ENCODE data around the gene RAP1GDS1. TPM values are rescaled to one million over a fixed set of nuclear protein-coding genes. Genes with fewer than 3 reads are reported as not detected.
"Not testable (repeated sequence)": the region's sequence is repeated elsewhere in the genome, so short reads cannot be mapped to it uniquely, and the experiment has no call there.

Gene RAP1GDS1
- total RNA-seq, 3 donors from 2014 or later: 31.1 to 55.8 (median 33.8) TPM

GRCh38 chr4:98352396-98352795, 91.2 kb downstream of the RAP1GDS1 start:
- Histone ChIP-seq H3K4me3 (peak overlapping the region in 1 of 3 donors; percentile 17), H3K4me1 (no peaks in the 10 kb centered on the region), H3K36me3 (no peaks in the 10 kb centered on the region), H3K9me3 (peaks cover 0 to 4% of the 10 kb centered on the region in 2 donors), H3K27ac (no peak overlapping the region), H3K27me3 (no peaks in the 10 kb centered on the region)
- no peak for DNase-seq (ENCODE audit: low spot score in 2 of 2)
- TF ChIP-seq POLR2AphosphoS5 (IDR thresholded peaks at IDR 0.05) (no peak), CTCF (IDR thresholded peaks at IDR 0.05) (no peak), POLR2A (IDR thresholded peaks at IDR 0.05) (no peak)
- intact Hi-C loops (cut with DNase I; ENCODE audit: low total_unique reads): no loop called here

GRCh38 chr4:98352940-98353339, 91.8 kb downstream of the RAP1GDS1 start:
- TF ChIP-seq POLR2A (IDR thresholded peaks at IDR 0.05) (no peak), CTCF (IDR thresholded peaks at IDR 0.05) (no peak), POLR2AphosphoS5 (IDR thresholded peaks at IDR 0.05) (no peak)
- no peak overlapping the region for H3K27ac ChIP-seq
- intact Hi-C loops (cut with DNase I; ENCODE audit: low total_unique reads): no loop called here
- no peaks in the 10 kb centered on the region for H3K27me3 ChIP-seq
- H3K4me1 ChIP-seq: no peaks in the 10 kb centered on the region
- DNase-seq (ENCODE audit: low spot score in 2 of 2): no peak
- H3K4me3 ChIP-seq: peak overlapping the region in 1 of 3 donors; percentile 17
- H3K9me3 ChIP-seq: peaks cover 0 to 4% of the 10 kb centered on the region in 2 donors
- no peaks in the 10 kb centered on the region for H3K36me3 ChIP-seq

DNA sequence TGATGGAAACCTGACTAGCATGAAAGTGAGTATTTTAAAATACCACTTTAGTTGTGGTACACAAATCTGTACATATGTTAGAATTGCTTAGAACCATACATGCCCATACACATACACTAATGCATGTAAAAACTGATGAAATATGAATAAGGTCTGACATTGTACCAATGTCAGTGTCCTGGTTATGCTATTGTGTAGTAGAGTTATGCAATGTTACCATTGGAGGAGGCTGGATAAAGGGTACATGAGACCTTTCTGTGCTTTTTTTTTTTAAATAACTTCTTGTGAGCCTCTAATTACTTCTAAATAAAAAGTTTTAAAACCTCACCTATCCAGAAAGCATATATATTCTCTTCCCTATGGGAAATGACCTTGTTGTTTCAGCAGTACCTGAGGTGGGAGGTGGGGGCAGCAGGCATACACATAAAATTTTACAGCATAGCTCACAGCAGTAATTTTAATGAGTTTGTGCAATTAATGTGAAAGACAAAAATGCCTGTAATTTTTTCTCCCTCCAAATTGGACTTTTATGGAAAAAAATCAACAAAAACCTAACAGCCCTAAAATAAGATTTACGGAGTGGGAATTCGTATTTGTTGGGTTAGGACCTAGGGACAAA, 97.6 kb downstream of the RAP1GDS1 start:
- intact Hi-C loops (cut with DNase I; ENCODE audit: low total_unique reads): no loop called here
- Histone ChIP-seq H3K4me1 (no peaks in the 10 kb centered on the region), H3K27ac (no peak overlapping the region), H3K9me3 (no peaks in the 10 kb centered on the region), H3K36me3 (no peaks in the 10 kb centered on the region), H3K4me3 (no peak overlapping the region), H3K27me3 (no peaks in the 10 kb centered on the region)
- DNase-seq (ENCODE audit: low spot score in 2 of 2): no peak
- TF ChIP-seq CTCF (IDR thresholded peaks at IDR 0.05): no peak
- no peak for TF ChIP-seq POLR2A (IDR thresholded peaks at IDR 0.05)
- TF ChIP-seq POLR2AphosphoS5 (IDR thresholded peaks at IDR 0.05): no peak

- no peak for DNase-seq (ENCODE audit: low spot score in 2 of 2)
- Histone ChIP-seq H3K27ac (no peak overlapping the region), H3K4me1 (no peaks in the 10 kb centered on the region), H3K9me3 (no peaks in the 10 kb centered on the region), H3K36me3 (no peaks in the 10 kb centered on the region), H3K27me3 (no peaks in the 10 kb centered on the region), H3K4me3 (no peak overlapping the region)
- intact Hi-C loops (cut with DNase I; ENCODE audit: low total_unique reads): no loop called here
- no peak for TF ChIP-seq POLR2AphosphoS5 (IDR thresholded peaks at IDR 0.05)
- TF ChIP-seq CTCF (IDR thresholded peaks at IDR 0.05): no peak
- TF ChIP-seq POLR2A (IDR thresholded peaks at IDR 0.05): no peak
Observed at GRCh38 chr4:98359646-98360045, 98.5 kb downstream of the RAP1GDS1 start.

GRCh38 chr4:98363431-98363830, 102.2 kb downstream of the RAP1GDS1 start:
- no peak for TF ChIP-seq POLR2A (IDR thresholded peaks at IDR 0.05)
- H3K27ac ChIP-seq: no peak overlapping the region
- H3K4me3 ChIP-seq: no peak overlapping the region
- H3K27me3 ChIP-seq: no peaks in the 10 kb centered on the region
- DNase-seq (ENCODE audit: low spot score in 2 of 2): no peak
- intact Hi-C loops (cut with DNase I; ENCODE audit: low total_unique reads): no loop called here
- H3K4me1 ChIP-seq: no peaks in the 10 kb centered on the region
- peaks cover 4 to 12% of the 10 kb centered on the region in 2 donors for H3K9me3 ChIP-seq
- H3K36me3 ChIP-seq: no peaks in the 10 kb centered on the region

DNA sequence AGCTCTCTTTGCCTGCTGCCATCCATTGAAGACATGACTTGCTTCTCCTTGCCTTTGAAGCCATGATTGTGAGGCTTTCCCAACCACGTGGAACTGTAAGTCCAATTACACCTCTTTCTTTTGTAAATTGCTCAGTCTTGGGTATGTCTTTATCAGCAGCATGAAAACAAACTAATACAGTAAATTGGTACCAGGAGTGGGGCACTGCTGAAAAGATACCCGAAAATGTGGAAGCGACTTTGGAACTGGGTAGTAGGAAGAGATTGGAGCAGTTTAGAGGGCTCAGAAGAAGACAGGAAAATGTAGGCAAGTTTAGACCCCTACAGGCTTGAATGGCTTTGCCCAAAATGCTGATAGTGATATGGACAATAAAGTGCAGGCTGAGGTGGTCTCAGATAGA, 105.1 kb downstream of the RAP1GDS1 start:
- H3K27me3 ChIP-seq; H3K36me3 ChIP-seq; H3K27ac ChIP-seq; intact Hi-C loops (cut with DNase I; ENCODE audit: low total_unique reads); H3K4me3 ChIP-seq; H3K4me1 ChIP-seq; DNase-seq (ENCODE audit: low spot score in 2 of 2): not testable (repeated sequence)
- peaks cover 12 to 13% of the 10 kb centered on the region in 2 donors for H3K9me3 ChIP-seq

GRCh38 chr4:98368000-98368399, 106.8 kb downstream of the RAP1GDS1 start:
- DNase-seq (ENCODE audit: low spot score in 2 of 2); H3K36me3 ChIP-seq; H3K4me1 ChIP-seq; H3K27ac ChIP-seq; intact Hi-C loops (cut with DNase I; ENCODE audit: low total_unique reads); H3K4me3 ChIP-seq; H3K27me3 ChIP-seq: not testable (repeated sequence)
- H3K9me3 ChIP-seq: peaks cover 12 to 13% of the 10 kb centered on the region in 2 donors

All from breast epithelium (tissue), 4 donors.